ENCODE measurements around the gene LBX1. TPM values are rescaled to one million over a fixed set of nuclear protein-coding genes. Genes with fewer than 3 reads are reported as not detected.

Gene LBX1
- total RNA-seq, result not detected

- POLR2A ChIA-PET, result interaction anchor here (0.8 kb wide), 1 partner anchor 9 kb away, joined by 3 read pairs; no protein-coding TSS in a partner anchor
- H3K27me3 Mint-ChIP-seq, result peaks cover 67% of the 10 kb centered on the region
- H3K4me3 Mint-ChIP-seq, result no peak within 1 kb of the TSS
- H3K4me1 Mint-ChIP-seq (ENCODE audit: low read depth), result peaks cover 30% of the 10 kb centered on the region
- H3K27ac Mint-ChIP-seq, result peak within 1 kb of the TSS; percentile 3
- no peaks in the 10 kb centered on the region for H3K9me3 Mint-ChIP-seq
- no peak for DNase-seq
- no peaks in the 10 kb centered on the region for H3K36me3 Mint-ChIP-seq
- CTCF ChIA-PET, result interaction anchor here (0.6 to 5.2 kb wide), 7 partner anchors 9 to 231 kb away, joined by 3 to 41 read pairs (median 5); no protein-coding TSS in a partner anchor
- intact Hi-C loops (cut with micrococcal nuclease), result loop anchor here (5.0 to 10.0 kb wide), 3 partner anchors 182 to 553 kb away; partner anchors contain the start of genes NPM3 and PAX2
These were observed at the start of gene LBX1 for GRCh38 chr10:101229266-101230182. Gene LBX1 (minus strand): TSS chr10:101229463. CDS start chr10:101228815, 648 bp downstream.

- no peak for DNase-seq
- Mint-ChIP-seq H3K4me1 (ENCODE audit: low read depth) (no peaks in the 10 kb centered on the region), H3K36me3 (no peaks in the 10 kb centered on the region), H3K9me3 (no peaks in the 10 kb centered on the region), H3K4me3 (no peak overlapping the region), H3K27me3 (peaks cover 15% of the 10 kb centered on the region), H3K27ac (no peak overlapping the region)
- intact Hi-C loops (cut with micrococcal nuclease), result no loop called here
- ChIA-PET CTCF (interaction anchor here (0.6 to 6.8 kb wide), 14 partner anchors 10 to 297 kb away, joined by 4 to 40 read pairs (median 8); no protein-coding TSS in a partner anchor), POLR2A (no interaction called here)
These were observed 44.5 kb upstream of the LBX1 start for GRCh38 chr10:101273741-101274140.

DNA sequence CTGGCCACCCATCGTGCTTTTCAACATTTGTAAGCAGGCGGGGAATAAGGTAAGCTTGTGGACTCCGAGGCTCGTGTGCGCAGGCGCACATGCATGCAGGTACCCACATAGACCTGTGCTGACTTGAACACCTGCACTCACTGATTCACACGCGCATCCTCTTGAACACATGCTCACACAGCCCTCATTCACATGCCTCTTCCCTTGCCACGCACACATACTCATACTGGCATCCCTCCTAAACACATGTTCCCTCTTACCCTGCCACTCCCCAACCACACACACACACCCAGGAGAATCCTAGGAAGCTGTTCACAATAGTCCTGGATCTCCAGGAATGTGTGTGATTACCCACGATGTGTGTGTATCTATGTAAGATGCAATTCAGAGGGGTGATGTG, 44.1 kb upstream of the LBX1 start:
- H3K4me1 Mint-ChIP-seq (ENCODE audit: low read depth), result no peaks in the 10 kb centered on the region
- peaks cover 15% of the 10 kb centered on the region for H3K27me3 Mint-ChIP-seq
- DNase-seq, result no peak
- CTCF ChIA-PET, result interaction anchor here (0.7 to 6.8 kb wide), 19 partner anchors 9 to 297 kb away, joined by 3 to 40 read pairs (median 7); no protein-coding TSS in a partner anchor
- no peaks in the 10 kb centered on the region for H3K9me3 Mint-ChIP-seq
- H3K36me3 Mint-ChIP-seq, result no peaks in the 10 kb centered on the region
- no peak overlapping the region for H3K4me3 Mint-ChIP-seq
- POLR2A ChIA-PET, result no interaction called here
- H3K27ac Mint-ChIP-seq, result no peak overlapping the region
- intact Hi-C loops (cut with micrococcal nuclease), result no loop called here

- Mint-ChIP-seq H3K36me3 (no peaks in the 10 kb centered on the region), H3K4me1 (ENCODE audit: low read depth) (no peaks in the 10 kb centered on the region), H3K9me3 (no peaks in the 10 kb centered on the region), H3K27me3 (peaks cover 15% of the 10 kb centered on the region), H3K4me3 (no peak overlapping the region), H3K27ac (no peak overlapping the region)
- CTCF ChIA-PET, result interaction anchor here (0.6 to 6.8 kb wide), 24 partner anchors 8 to 298 kb away, joined by 3 to 40 read pairs (median 4); no protein-coding TSS in a partner anchor
- peak; percentile 73 for DNase-seq
- POLR2A ChIA-PET, result no interaction called here
- intact Hi-C loops (cut with micrococcal nuclease), result loop anchor here (1.0 kb wide), 1 partner anchor 170 kb away; no protein-coding TSS in a partner anchor
These were observed 43.1 kb upstream of the LBX1 start for GRCh38 chr10:101272229-101272868.

GRCh38 chr10:101270763-101271162, 41.5 kb upstream of the LBX1 start:
- H3K36me3 Mint-ChIP-seq, result no peaks in the 10 kb centered on the region
- POLR2A ChIA-PET, result interaction anchor here (0.9 kb wide), 1 partner anchor 332 kb away, joined by 3 read pairs; no protein-coding TSS in a partner anchor
- CTCF ChIA-PET, result interaction anchor here (2.4 to 6.8 kb wide), 6 partner anchors 19 to 300 kb away, joined by 10 to 40 read pairs (median 22); no protein-coding TSS in a partner anchor

GRCh38 chr10:101267776-101268175, 38.5 kb upstream of the LBX1 start:
- no peak overlapping the region for H3K27ac Mint-ChIP-seq
- no peaks in the 10 kb centered on the region for H3K4me1 Mint-ChIP-seq (ENCODE audit: low read depth)
- DNase-seq, result no peak
- no peak overlapping the region for H3K4me3 Mint-ChIP-seq
- CTCF ChIA-PET, result interaction anchor here (1.6 kb wide), 1 partner anchor 173 kb away, joined by 4 read pairs; no protein-coding TSS in a partner anchor
- peaks cover 18% of the 10 kb centered on the region for H3K27me3 Mint-ChIP-seq
- intact Hi-C loops (cut with micrococcal nuclease), result no loop called here
- POLR2A ChIA-PET, result no interaction called here
- H3K9me3 Mint-ChIP-seq, result no peaks in the 10 kb centered on the region
- H3K36me3 Mint-ChIP-seq, result no peaks in the 10 kb centered on the region

More at GRCh38 chr10:101270763-101271162, 41.5 kb upstream of the LBX1 start:
- H3K4me3 Mint-ChIP-seq, result no peak overlapping the region
- H3K27me3 Mint-ChIP-seq, result peaks cover 15% of the 10 kb centered on the region
- H3K27ac Mint-ChIP-seq, result no peak overlapping the region
- no peaks in the 10 kb centered on the region for H3K4me1 Mint-ChIP-seq (ENCODE audit: low read depth)
- intact Hi-C loops (cut with micrococcal nuclease), result no loop called here
- DNase-seq, result no peak
- no peaks in the 10 kb centered on the region for H3K9me3 Mint-ChIP-seq

DNA sequence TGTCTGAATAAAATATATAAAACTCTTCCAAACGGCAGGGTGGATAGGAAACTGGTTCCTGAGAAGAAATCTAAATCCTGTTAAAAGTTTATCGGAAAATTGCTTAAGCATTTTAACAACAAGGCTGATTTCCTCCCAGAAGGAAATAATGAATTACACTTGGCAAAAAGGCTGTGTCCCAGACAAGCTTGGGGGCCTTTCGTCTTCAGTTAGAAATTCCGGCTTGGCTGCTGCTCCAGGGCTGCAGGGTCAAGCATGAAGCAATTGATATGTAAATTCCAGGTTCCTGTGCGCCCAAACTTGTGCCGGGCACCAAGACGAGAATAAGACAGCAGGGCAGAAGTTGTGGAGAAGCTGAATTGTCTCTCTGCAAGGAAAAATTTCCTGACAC, 38.0 kb upstream of the LBX1 start:
- Mint-ChIP-seq H3K9me3 (no peaks in the 10 kb centered on the region), H3K4me3 (no peak overlapping the region), H3K27me3 (peaks cover 17% of the 10 kb centered on the region), H3K4me1 (ENCODE audit: low read depth) (no peaks in the 10 kb centered on the region), H3K36me3 (no peaks in the 10 kb centered on the region), H3K27ac (no peak overlapping the region)
- POLR2A ChIA-PET, result no interaction called here
- CTCF ChIA-PET, result interaction anchor here (1.6 kb wide), 1 partner anchor 174 kb away, joined by 4 read pairs; no protein-coding TSS in a partner anchor
- intact Hi-C loops (cut with micrococcal nuclease), result no loop called here
- DNase-seq, result no peak

DNA sequence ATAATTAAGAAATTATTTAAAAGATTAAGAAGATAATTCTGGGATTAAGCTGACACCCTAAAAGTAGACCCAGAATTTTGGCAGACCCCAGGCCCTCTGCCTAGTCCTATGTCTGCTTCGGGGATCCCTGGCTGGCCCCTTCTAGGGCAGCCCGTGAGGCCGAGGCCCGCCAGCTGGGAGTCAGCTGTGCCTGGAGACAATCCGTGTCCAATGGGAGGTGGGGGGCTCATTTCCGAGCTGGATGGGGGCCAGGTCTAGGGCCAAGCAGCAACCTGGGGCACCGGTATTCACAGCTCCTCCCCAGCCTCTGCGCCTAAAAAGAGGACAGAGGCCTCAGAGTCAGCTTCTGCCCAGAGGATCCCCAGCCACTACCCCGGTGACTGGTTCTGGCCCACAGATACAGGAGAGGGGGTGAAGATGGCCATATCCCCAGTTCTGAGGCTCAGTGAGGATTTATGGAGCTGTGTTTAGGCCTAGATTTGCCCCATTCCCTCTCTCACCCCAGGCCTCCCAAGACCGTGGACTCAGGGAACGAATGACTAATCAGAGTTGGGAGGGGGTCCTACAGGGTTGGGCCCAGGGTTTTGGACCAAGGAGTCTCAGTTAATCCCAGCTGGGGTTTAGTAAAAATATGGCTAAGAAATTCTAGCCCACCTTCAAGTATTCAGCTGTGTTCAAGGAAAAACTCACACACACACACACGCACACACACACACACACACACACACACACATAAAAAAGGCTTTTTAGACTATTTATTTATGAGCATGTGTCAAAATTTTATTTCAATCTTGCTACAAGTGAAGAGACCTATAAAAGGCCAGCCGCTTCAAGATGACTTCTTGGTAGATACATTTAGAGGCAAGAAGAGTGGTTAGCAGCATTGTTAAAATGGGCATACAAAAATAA, 37.4 kb upstream of the LBX1 start:
- Mint-ChIP-seq H3K9me3 (no peaks in the 10 kb centered on the region), H3K27ac (no peak overlapping the region), H3K4me3 (no peak overlapping the region), H3K27me3 (peaks cover 16% of the 10 kb centered on the region), H3K36me3 (no peaks in the 10 kb centered on the region), H3K4me1 (ENCODE audit: low read depth) (no peaks in the 10 kb centered on the region)
- DNase-seq, result no peak
- ChIA-PET CTCF (interaction anchor here (0.7 to 1.6 kb wide), 6 partner anchors 24 to 295 kb away, joined by 3 to 4 read pairs (median 3); no protein-coding TSS in a partner anchor), POLR2A (no interaction called here)
- intact Hi-C loops (cut with micrococcal nuclease), result no loop called here

DNA sequence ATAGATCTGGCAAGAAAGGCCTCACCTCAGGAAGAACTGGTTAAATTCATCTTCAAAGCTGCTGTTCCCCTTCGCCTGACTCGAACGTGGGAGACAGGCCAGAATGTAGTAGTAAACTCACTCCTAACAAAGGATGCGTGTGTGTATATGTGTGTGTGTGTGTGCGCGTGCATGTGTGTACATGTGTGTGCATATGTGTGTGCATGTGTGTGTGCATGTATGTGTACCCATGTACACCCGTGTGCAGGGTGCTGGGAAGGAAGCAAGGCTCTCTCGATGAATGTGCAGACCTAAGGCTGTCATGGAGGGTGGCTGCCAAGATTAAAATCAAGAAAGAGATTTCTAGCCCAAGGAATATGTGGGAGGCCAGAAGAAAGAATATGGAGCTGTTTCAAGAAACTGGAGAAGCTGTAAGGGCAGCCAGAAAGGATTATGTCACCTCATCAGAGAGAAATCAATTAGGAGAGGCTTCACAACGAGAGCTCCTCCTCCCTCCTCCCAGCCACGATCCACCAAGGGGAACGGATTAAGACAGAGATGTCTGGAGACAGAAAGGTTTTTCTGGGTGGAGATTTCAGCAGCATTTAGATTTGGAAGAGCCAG, 34.0 kb upstream of the LBX1 start:
- Mint-ChIP-seq H3K4me1 (ENCODE audit: low read depth) (no peaks in the 10 kb centered on the region), H3K36me3 (peaks cover under 1% of the 10 kb centered on the region), H3K9me3 (peaks cover under 1% of the 10 kb centered on the region), H3K27ac (no peak overlapping the region), H3K4me3 (no peak overlapping the region), H3K27me3 (peaks cover 13% of the 10 kb centered on the region)
- no peak for DNase-seq
- ChIA-PET POLR2A (no interaction called here), CTCF (interaction anchor here (1.4 to 2.8 kb wide), 3 partner anchors 10 to 181 kb away, joined by 5 to 12 read pairs (median 10); no protein-coding TSS in a partner anchor)
- intact Hi-C loops (cut with micrococcal nuclease), result no loop called here

DNA sequence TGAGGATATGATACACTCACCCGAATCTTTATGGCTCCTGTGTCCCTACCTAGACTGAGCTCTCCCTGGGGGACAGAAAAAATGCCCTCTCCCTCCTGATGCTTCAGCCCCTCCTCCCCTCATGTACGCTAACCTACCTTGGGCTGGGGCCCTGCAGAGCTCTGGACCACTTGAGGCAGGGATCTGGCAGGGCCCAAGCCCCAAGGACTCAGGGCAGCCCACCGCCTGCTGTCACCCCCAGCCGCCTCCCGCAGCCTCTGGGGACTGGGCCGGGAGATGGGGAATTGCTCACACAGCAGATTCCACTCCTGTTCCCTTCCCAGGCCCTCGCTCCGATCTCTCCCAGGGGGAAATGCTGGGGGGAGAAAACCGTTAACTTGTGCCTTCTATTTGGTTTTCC, 32.9 kb upstream of the LBX1 start:
- CTCF ChIA-PET, result no interaction called here
- intact Hi-C loops (cut with micrococcal nuclease), result no loop called here
- H3K9me3 Mint-ChIP-seq, result peaks cover 5% of the 10 kb centered on the region
- H3K4me3 Mint-ChIP-seq, result no peak overlapping the region
- H3K36me3 Mint-ChIP-seq, result peaks cover 5% of the 10 kb centered on the region
- DNase-seq, result no peak
- H3K27me3 Mint-ChIP-seq, result peaks cover 16% of the 10 kb centered on the region
- no peak overlapping the region for H3K27ac Mint-ChIP-seq
- H3K4me1 Mint-ChIP-seq (ENCODE audit: low read depth), result no peaks in the 10 kb centered on the region
- POLR2A ChIA-PET, result no interaction called here

DNA sequence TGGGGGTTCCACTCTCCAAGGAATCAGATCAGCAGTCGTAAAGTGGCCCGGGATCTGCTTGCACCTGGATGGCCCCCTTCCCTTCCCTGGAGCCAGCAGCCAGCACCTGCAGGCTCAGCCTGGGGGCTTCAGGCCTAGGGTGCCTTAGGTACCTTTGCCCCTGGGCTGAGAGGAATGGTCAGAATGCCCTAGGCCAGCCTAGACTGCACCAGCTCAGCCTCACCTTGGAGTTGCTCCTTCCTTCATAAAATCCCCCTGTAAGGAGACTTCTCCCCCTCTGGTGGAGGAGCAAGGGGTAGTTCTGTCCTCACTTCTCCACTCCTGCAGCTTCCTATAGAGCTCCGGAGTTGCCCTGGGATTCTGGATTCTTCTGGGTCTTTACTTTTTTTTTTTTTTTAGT, 32.4 kb upstream of the LBX1 start:
- POLR2A ChIA-PET, result no interaction called here
- intact Hi-C loops (cut with micrococcal nuclease), result no loop called here
- no peak for DNase-seq
- CTCF ChIA-PET, result no interaction called here
- Mint-ChIP-seq H3K27ac (no peak overlapping the region), H3K9me3 (peaks cover 5% of the 10 kb centered on the region), H3K27me3 (peaks cover 16% of the 10 kb centered on the region), H3K36me3 (peaks cover 5% of the 10 kb centered on the region), H3K4me1 (ENCODE audit: low read depth) (no peaks in the 10 kb centered on the region), H3K4me3 (no peak overlapping the region)
